Right ventricle myocardium inferior (tissue), 1 donor: ENCODE results near the gene OR10H4. TPM values are rescaled to one million over a fixed set of nuclear protein-coding genes. Genes with fewer than 3 reads are reported as not detected.

Experiments used
- ATAC-seq: fragments of 200-7000 bp; cut with Tn5 transposase; one replicate; pipeline ENCODE4 v1.9.1; 2020; ENCODE audit warnings: mild to moderate bottlenecking, moderate library complexity
- DNase-seq: peaks from one replicate; pipeline ENCODE4 v3.0.0; 2021; ENCODE audit errors: missing footprints
- intact Hi-C: fragments of 100-400 bp; cut with DNase I; formaldehyde crosslinking; loops from one replicate; pipeline ENCODE4 v1.11.0; 2022
- total RNA-seq: library from RNA; stranded (reverse); fragmentation: NEBNext Ultra II Directional; extraction: Animal tissue kit (Norgen Biotek cat#: 25700); gene quantifications from one replicate; pipeline ENCODE4 v1.2.1, GENCODE V29; 2021
- donor health status: DM: no; HTN: yes; CAD: no; lungs with severe emphysema.

The OR10H4 gene
- total RNA-seq, 1 donor from 2014 or later: not detected

DNA sequence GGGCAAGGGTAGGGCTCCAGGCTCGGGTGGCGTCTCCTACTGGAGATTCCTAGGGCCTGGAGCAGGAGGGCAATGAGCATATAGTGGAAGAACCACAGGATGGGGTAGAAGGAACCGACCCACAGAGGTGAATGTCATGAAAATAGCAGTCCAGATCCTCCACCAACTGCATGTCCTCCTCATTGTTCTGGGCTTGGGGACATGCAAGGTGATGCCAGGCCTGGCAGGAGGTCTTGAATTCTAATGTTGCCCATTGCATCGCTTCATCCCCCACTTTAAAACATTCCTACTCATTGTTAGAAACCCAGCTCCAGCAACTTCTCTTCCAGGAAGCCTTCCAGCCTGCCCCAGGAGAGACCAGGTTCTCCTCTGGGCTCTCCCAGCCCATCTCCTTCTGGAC lies 49.4 kb downstream of the OR10H4 start:
- no peak for DNase-seq
- no peak for ATAC-seq
- intact Hi-C loops: no loop called here

Other genes starting within 250 kb of the OR10H4 start
- not detected for gene OR10H2, start 221.0 kb upstream of the OR10H4 start, total RNA-seq
- gene OR10H3, start 211.0 kb upstream of the OR10H4 start, total RNA-seq: not detected
- gene OR10H5, start 161.3 kb upstream of the OR10H4 start, total RNA-seq: not detected
- not detected for gene OR10H1, start 133.3 kb upstream of the OR10H4 start, total RNA-seq
- not detected for gene CYP4F2, start 50.9 kb upstream of the OR10H4 start, total RNA-seq
- gene CYP4F11, start 14.5 kb upstream of the OR10H4 start, total RNA-seq: 0.30 TPM
- gene TPM4, start 127.5 kb downstream of the OR10H4 start, total RNA-seq: 106 TPM
- 25.6 TPM for gene RAB8A, start 162.9 kb downstream of the OR10H4 start, total RNA-seq
- gene HSH2D, start 194.7 kb downstream of the OR10H4 start, total RNA-seq: 0.49 TPM
- not detected for gene CIB3, start 224.5 kb downstream of the OR10H4 start, total RNA-seq
- 38.8 TPM for gene FAM32A, start 236.4 kb downstream of the OR10H4 start, total RNA-seq
- 39.4 TPM for gene AP1M1, start 248.9 kb downstream of the OR10H4 start, total RNA-seq